SH-SY5Y (cell line): ENCODE measurements around the gene SSBP1.

Experiments
- GATA2 ChIP-seq: IDR thresholded peaks from 2 replicates; pipeline ENCODE4 v1.6.1; 2011; ENCODE audit warnings: mild to moderate bottlenecking, low read depth, low read length
- GATA3 ChIP-seq: IDR thresholded peaks from 2 replicates; pipeline ENCODE4 v1.6.1; 2011; ENCODE audit warnings: low read depth, mild to moderate bottlenecking, low read length, moderate library complexity

DNA sequence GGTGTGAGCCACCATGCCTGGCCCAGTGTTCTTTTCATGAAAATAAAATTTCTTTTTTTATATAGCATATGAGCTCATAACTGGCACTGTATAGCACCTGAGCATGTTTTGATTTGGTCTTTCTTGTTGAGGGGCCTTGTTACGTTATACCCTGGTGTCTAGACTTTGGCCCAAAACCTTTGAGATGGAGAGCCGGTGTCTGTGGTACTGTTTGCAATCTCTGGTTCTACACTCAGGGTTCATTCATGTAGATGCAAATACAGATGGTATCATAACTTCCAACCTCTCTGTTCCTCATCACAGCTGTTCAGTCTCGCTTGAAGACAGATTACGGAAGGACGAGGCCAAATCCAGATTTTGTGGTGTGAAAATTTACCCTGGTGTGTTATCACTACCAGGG is 51.8 kb downstream of the SSBP1 start, which contains the start of gene TAS2R5:
- no peak for TF ChIP-seq GATA2
- TF ChIP-seq GATA3 = no peak
